MM.1S (cell line): ENCODE measurements around the gene GABRA1.

Experiments
- DNase-seq: peaks from one replicate; pipeline ENCODE4 v3.0.0-alpha.2; 2015
- H2AFZ ChIP-seq: fragments of 300-600 bp; sonication (generic); 2 replicates; pipeline ENCODE4 v1.6.0; 2016; ENCODE audit warnings: antibody characterized with exemption, low read length
- H3F3A ChIP-seq: fragments of 300-600 bp; sonication (generic); 2 replicates; pipeline ENCODE4 v1.6.1; 2016; ENCODE audit warnings: mild to moderate bottlenecking, antibody characterized with exemption, low read length, moderate library complexity, mixed read lengths; ENCODE audit not compliant: insufficient read depth
- H3K27ac ChIP-seq: fragments of 300-600 bp; sonication (generic); 2 replicates; pipeline ENCODE4 v1.5.1; 2016; ENCODE audit warnings: mild to moderate bottlenecking, low read length
- H3K27me3 ChIP-seq: fragments of 300-600 bp; sonication (generic); replicated peaks from 2 replicates; pipeline ENCODE4 v1.6.0; 2016; ENCODE audit warnings: low read length; ENCODE audit not compliant: insufficient read depth
- H3K36me3 ChIP-seq: fragments of 300-600 bp; sonication (generic); replicated peaks from 2 replicates; pipeline ENCODE4 v1.6.1; 2016; ENCODE audit warnings: mild to moderate bottlenecking, low read length, mixed read lengths; ENCODE audit not compliant: insufficient read depth
- H3K4me1 ChIP-seq: fragments of 300-600 bp; sonication (generic); 2 replicates; pipeline ENCODE4 v1.6.1; 2016; ENCODE audit warnings: low read length, mixed read lengths
- H3K4me2 ChIP-seq: fragments of 300-600 bp; sonication (generic); 2 replicates; pipeline ENCODE4 v1.6.0; 2016; ENCODE audit warnings: low read depth, low read length
- H3K4me3 ChIP-seq: fragments of 300-600 bp; sonication (generic); 2 replicates; pipeline ENCODE4 v1.5.1; 2016; ENCODE audit warnings: low read length, mixed read lengths
- H3K79me2 ChIP-seq: fragments of 300-600 bp; sonication (generic); 2 replicates; pipeline ENCODE4 v1.6.1; 2016; ENCODE audit warnings: mixed run types, low read length, mixed read lengths
- H3K9ac ChIP-seq: fragments of 300-600 bp; sonication (generic); 2 replicates; pipeline ENCODE4 v1.6.1; 2016; ENCODE audit warnings: low read length, mixed read lengths
- H3K9me2 ChIP-seq: fragments of 300-600 bp; sonication (generic); replicated peaks from 2 replicates; pipeline ENCODE4 v1.6.1; 2016; ENCODE audit warnings: mild to moderate bottlenecking, low read length, mixed read lengths; ENCODE audit not compliant: insufficient read depth
- H3K9me3 ChIP-seq: fragments of 300-600 bp; sonication (generic); replicated peaks from 2 replicates; pipeline ENCODE4 v1.6.1; 2016; ENCODE audit warnings: mild to moderate bottlenecking, low read length, mixed read lengths; ENCODE audit not compliant: insufficient read depth
- H4K20me1 ChIP-seq: fragments of 300-600 bp; sonication (generic); 2 replicates; pipeline ENCODE4 v1.6.1; 2016; ENCODE audit warnings: mild to moderate bottlenecking, low read length, moderate library complexity, mixed read lengths; ENCODE audit not compliant: insufficient read depth
- EZH2 ChIP-seq: fragments of 300-600 bp; sonication (generic); optimal IDR thresholded peaks from 2 replicates; pipeline ENCODE3; 2017; ENCODE audit warnings: low read depth, mild to moderate bottlenecking, antibody characterized with exemption, low read length, mixed read lengths
- EZH2phosphoT487 ChIP-seq: fragments of 300-600 bp; sonication (generic); IDR thresholded peaks from 2 replicates; pipeline ENCODE4 v1.6.1; 2018; ENCODE audit warnings: antibody characterized with exemption, low read length
- TF ChIP-seq, protein P1 (sequence below): fragments of 300-600 bp; sonication (generic); IDR thresholded peaks from 2 replicates; pipeline ENCODE4 v1.5.1; 2016; ENCODE audit warnings: antibody characterized with exemption, low read length, mixed read lengths

Gene GABRA1

GRCh38 chr5:161897033-161897432 is 49.1 kb downstream of the GABRA1 start:
- no peak overlapping the region for H2AFZ ChIP-seq
- H3K4me2 ChIP-seq, result no peak overlapping the region
- H3K27ac ChIP-seq, result no peak overlapping the region
- TF ChIP-seq, protein P1, sequence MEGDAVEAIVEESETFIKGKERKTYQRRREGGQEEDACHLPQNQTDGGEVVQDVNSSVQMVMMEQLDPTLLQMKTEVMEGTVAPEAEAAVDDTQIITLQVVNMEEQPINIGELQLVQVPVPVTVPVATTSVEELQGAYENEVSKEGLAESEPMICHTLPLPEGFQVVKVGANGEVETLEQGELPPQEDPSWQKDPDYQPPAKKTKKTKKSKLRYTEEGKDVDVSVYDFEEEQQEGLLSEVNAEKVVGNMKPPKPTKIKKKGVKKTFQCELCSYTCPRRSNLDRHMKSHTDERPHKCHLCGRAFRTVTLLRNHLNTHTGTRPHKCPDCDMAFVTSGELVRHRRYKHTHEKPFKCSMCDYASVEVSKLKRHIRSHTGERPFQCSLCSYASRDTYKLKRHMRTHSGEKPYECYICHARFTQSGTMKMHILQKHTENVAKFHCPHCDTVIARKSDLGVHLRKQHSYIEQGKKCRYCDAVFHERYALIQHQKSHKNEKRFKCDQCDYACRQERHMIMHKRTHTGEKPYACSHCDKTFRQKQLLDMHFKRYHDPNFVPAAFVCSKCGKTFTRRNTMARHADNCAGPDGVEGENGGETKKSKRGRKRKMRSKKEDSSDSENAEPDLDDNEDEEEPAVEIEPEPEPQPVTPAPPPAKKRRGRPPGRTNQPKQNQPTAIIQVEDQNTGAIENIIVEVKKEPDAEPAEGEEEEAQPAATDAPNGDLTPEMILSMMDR, result no peak
- TF ChIP-seq EZH2phosphoT487 (no peak), EZH2 (no peak)
- H3K9me3 ChIP-seq, result no peaks in the 10 kb centered on the region
- H3K4me1 ChIP-seq, result no peaks in the 10 kb centered on the region
- H3K27me3 ChIP-seq, result no peaks in the 10 kb centered on the region
- H3F3A ChIP-seq, result no peaks in the 10 kb centered on the region
- no peaks in the 10 kb centered on the region for H4K20me1 ChIP-seq
- no peaks in the 10 kb centered on the region for H3K79me2 ChIP-seq
- DNase-seq, result no peak
- H3K4me3 ChIP-seq, result no peak overlapping the region
- H3K9ac ChIP-seq, result no peak overlapping the region
- H3K9me2 ChIP-seq, result no peaks in the 10 kb centered on the region
- H3K36me3 ChIP-seq, result no peaks in the 10 kb centered on the region

- Histone ChIP-seq H3K27ac (no peak overlapping the region), H3K79me2 (no peaks in the 10 kb centered on the region), H3K27me3 (no peaks in the 10 kb centered on the region), H3K36me3 (no peaks in the 10 kb centered on the region), H3K9me2 (no peaks in the 10 kb centered on the region), H3F3A (no peaks in the 10 kb centered on the region), H2AFZ (no peak overlapping the region), H3K4me2 (no peak overlapping the region), H3K9me3 (no peaks in the 10 kb centered on the region), H3K9ac (no peak overlapping the region), H3K4me1 (no peaks in the 10 kb centered on the region), H3K4me3 (no peak overlapping the region), H4K20me1 (no peaks in the 10 kb centered on the region)
- DNase-seq, result no peak
- TF ChIP-seq EZH2 (no peak), EZH2phosphoT487 (no peak)
- TF ChIP-seq, protein P1, result no peak
Observed at GRCh38 chr5:161899590-161899989, 51.7 kb downstream of the GABRA1 start.

GRCh38 chr5:161900981-161901380 is 53.1 kb downstream of the GABRA1 start:
- no peaks in the 10 kb centered on the region for H3K9me3 ChIP-seq
- no peaks in the 10 kb centered on the region for H3K27me3 ChIP-seq
- H3K9ac ChIP-seq, result no peak overlapping the region
- no peaks in the 10 kb centered on the region for H3K36me3 ChIP-seq
- H3K4me2 ChIP-seq, result no peak overlapping the region
- no peaks in the 10 kb centered on the region for H3F3A ChIP-seq
- no peak for DNase-seq
- no peak overlapping the region for H3K27ac ChIP-seq
- H2AFZ ChIP-seq, result no peak overlapping the region
- H3K4me1 ChIP-seq, result no peaks in the 10 kb centered on the region
- TF ChIP-seq, protein P1, result no peak
- TF ChIP-seq EZH2 (no peak), EZH2phosphoT487 (no peak)
- H4K20me1 ChIP-seq, result no peaks in the 10 kb centered on the region
- H3K4me3 ChIP-seq, result no peak overlapping the region
- H3K9me2 ChIP-seq, result no peaks in the 10 kb centered on the region
- H3K79me2 ChIP-seq, result no peaks in the 10 kb centered on the region
